Endothelial cell of hepatic sinusoid (primary cell): ENCODE measurements around the gene VMP1.
"Not testable (repeated sequence)": the region's sequence is repeated elsewhere in the genome, so short reads cannot be mapped to it uniquely, and the experiment has no call there.

Source experiments
- in situ Hi-C: cut with HindIII; loops from 2 replicates; pipeline ENCODE4 v1.10.0; 2017; ENCODE audit warnings: low sequenced_read_pairs

VMP1 gene

DNA sequence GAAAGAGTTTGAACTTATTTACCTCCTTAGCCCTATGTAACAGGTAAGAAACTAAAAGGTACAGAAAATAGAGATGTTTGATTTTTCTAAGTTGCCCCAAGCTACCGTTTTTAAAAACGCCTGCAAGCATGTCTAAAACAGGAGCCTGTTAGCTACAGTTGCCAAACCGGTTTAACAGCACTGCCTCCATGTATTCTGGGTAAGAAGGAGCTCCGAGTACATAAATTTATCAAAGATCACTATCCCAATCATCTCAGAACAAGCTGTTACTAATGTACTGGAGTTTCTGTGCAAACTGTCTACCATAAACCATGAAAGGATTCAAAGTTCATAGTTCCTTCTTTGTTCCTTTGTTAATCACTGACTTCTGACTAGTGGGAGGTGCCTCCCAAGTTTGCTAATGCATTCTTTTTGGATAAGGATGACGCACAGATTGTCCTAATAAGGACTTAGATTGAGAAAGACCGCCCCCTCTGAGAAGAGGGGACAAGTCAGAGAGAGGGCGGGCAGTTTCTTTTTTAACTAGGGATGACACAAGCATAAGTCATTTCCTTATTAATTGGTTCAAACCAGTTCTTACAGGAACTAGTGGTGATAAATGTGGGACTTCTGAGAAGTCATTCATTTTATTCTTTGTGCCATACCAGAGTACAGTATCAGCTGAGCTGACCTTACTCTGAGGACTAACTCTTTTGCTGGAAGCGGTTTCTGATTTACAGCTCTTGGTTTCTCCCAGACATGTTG, 130.0 kb downstream of the VMP1 start:
- in situ Hi-C loops: no loop called here

DNA sequence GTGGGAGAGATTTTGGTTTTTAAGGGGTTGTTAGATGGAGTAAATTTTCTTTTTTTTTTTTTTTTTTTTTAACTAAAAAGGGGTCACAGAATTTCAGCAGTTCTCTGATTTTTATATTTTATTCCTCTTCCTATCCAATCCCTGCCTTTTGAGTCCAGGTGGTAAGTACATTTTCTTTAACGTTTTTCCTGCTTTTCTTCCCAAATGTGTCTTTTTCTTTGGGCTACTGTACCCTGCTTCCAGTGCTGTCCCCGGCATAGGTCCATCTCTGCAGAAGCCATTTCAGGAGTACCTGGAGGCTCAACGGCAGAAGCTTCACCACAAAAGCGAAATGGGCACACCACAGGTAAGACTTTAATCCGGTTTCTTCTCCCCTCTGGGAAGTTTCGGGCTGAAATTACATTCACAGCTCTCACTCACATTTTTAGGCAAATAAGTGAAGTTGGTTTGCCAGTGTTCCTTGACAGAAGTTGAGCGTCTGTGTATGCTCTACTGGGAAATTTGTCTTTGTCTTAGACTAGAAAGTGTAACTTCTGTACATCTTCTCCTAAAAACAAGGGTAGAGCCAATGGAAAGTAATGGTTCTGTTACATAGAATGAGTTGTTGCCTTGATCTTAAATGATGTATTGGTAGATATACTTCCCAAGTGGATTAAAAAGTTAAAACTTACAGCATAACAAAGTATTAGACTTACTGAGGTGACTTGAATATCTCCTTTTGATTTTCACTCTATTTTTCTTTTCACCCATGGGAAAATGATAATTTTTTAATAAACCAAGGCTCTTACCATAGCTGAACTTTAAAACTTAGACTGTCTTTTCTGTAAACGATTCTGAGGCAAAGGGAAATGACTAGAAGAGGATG, 130.8 kb downstream of the VMP1 start:
- in situ Hi-C loops: no loop called here

DNA sequence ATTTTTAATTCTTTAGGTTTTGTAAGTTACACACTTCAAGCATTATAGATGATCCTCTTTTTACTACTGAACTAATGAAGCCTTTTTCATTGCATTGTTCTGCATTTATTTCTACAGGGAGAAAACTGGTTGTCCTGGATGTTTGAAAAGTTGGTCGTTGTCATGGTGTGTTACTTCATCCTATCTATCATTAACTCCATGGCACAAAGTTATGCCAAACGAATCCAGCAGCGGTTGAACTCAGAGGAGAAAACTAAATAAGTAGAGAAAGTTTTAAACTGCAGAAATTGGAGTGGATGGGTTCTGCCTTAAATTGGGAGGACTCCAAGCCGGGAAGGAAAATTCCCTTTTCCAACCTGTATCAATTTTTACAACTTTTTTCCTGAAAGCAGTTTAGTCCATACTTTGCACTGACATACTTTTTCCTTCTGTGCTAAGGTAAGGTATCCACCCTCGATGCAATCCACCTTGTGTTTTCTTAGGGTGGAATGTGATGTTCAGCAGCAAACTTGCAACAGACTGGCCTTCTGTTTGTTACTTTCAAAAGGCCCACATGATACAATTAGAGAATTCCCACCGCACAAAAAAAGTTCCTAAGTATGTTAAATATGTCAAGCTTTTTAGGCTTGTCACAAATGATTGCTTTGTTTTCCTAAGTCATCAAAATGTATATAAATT, 132.3 kb downstream of the VMP1 start:
- in situ Hi-C loops: loop anchor here (10.0 kb wide), 1 partner anchor 55 kb away; no protein-coding TSS in a partner anchor

DNA sequence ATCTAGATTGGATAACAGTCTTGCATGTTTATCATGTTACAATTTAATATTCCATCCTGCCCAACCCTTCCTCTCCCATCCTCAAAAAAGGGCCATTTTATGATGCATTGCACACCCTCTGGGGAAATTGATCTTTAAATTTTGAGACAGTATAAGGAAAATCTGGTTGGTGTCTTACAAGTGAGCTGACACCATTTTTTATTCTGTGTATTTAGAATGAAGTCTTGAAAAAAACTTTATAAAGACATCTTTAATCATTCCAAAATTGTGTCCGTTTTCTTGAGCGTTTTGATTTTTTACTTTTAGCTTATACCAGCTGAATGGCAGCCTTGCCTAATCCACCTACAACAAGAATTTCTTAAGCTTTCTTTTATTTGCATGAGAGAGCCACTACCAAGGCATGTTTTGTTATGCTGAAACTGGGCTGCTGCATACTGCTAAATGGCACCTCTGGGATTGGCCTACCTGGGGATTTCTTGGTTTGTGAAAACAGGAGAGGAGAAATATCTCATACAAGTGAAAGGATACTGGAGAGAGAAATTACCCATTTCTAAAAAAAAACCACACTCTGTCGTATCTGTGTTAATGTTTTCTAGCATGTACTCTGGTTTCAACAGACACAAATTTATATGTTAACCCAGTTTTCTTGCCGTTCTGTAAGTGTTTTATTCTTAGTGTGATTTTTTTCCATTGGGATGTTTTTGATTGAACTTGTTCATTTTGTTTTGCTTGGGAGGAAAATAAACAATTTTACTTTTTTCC, 133.1 kb downstream of the VMP1 start:
- in situ Hi-C loops: loop anchor here (10.0 kb wide), 1 partner anchor 56 kb away; no protein-coding TSS in a partner anchor

DNA sequence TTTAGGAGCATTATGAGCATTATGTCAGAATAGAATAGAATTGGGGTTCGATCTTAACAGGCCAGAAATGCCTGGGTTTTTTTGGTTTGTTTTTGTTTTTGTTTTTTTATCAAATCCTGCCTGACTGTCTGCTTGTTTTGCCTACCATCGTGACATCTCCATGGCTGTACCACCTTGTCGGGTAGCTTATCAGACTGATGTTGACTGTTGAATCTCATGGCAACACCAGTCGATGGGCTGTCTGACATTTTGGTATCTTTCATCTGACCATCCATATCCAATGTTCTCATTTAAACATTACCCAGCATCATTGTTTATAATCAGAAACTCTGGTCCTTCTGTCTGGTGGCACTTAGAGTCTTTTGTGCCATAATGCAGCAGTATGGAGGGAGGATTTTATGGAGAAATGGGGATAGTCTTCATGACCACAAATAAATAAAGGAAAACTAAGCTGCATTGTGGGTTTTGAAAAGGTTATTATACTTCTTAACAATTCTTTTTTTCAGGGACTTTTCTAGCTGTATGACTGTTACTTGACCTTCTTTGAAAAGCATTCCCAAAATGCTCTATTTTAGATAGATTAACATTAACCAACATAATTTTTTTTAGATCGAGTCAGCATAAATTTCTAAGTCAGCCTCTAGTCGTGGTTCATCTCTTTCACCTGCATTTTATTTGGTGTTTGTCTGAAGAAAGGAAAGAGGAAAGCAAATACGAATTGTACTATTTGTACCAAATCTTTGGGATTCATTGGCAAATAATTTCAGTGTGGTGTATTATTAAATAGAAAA, 133.8 kb downstream of the VMP1 start:
- in situ Hi-C loops: loop anchor here (10.0 kb wide), 1 partner anchor 56 kb away; no protein-coding TSS in a partner anchor

DNA sequence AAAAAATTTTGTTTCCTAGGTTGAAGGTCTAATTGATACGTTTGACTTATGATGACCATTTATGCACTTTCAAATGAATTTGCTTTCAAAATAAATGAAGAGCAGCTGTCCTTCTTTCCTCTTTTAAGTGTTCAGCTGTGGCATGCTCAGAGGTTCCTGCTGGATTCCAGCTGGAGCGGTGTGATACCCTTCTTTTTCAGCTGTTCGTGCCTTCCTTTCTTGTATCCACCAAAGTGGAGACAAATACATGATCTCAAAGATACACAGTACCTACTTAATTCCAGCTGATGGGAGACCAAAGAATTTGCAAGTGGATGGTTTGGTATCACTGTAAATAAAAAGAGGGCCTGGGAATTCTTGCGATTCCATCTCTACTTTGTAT, 134.4 kb downstream of the VMP1 start:
- in situ Hi-C loops: loop anchor here (10.0 kb wide), 1 partner anchor 57 kb away; no protein-coding TSS in a partner anchor

DNA sequence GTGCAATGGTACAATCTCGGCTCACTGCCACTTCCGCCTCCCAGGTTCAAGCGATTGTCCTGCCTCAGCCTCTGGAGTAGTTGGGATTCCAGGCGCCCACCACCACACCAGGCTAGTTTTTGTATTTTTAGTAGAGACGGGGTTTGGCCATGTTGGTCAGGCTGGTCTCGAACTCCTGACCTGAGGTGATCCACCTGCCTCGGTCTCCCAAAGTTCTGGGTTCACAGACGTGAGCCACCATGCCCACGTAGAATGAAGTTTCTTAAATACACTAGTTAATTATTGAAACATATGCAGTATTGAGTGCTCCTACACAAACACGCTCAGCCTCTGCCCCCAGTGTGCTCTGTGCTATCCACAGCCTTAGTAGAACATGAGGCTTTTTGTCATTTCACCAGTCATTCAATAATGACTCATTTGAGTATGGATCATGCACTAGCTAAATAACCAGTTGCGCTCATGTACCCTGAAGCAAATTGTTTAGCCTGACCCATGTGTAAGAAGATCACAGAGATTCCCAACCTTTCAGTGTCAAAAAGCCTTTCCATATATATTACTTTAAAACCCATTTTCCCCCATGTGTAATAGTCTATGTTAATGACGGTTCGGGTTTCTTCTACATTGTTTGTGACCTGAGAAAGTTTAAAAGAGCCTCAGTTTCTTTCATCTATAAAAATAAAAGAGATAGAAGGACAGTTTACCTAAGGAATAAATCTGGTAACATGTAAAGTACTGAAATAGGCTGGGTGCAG, 135.6 kb downstream of the VMP1 start:
- in situ Hi-C loops: loop anchor here (10.0 kb wide), 1 partner anchor 58 kb away; no protein-coding TSS in a partner anchor

DNA sequence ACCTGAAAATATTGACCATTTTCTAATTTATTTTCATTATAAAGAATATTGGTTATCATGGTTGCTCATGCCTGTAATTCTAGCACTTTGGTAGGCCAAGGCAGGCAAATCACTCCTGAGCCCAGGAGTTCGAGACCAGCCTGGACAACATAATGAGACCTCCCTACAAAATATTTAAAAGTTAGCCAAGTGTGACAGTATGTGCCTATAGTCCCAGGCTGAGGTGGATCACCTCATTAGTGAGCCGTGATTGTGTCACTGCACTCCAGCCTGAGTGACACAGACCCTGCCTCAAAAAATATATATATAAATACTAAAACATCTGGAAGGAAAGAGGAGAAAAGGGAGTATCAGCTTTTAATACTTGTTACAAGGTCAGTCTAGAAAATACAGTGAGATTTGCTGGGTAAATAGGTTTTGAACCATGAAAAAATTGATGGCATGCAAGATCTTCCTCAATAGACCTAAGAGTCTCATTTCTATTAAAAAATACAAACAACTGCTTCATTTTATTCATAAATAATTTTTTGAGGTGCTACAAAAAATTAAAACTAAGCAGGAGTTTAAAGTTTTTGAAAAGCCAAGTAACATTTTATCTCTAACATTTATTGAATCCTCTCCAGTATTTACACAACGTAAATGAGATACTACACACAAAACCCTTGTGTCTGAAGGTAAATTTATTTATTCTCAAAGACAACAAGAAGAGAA, 137.6 kb downstream of the VMP1 start:
- in situ Hi-C loops: loop anchor here (10.0 kb wide), 1 partner anchor 60 kb away; no protein-coding TSS in a partner anchor

DNA sequence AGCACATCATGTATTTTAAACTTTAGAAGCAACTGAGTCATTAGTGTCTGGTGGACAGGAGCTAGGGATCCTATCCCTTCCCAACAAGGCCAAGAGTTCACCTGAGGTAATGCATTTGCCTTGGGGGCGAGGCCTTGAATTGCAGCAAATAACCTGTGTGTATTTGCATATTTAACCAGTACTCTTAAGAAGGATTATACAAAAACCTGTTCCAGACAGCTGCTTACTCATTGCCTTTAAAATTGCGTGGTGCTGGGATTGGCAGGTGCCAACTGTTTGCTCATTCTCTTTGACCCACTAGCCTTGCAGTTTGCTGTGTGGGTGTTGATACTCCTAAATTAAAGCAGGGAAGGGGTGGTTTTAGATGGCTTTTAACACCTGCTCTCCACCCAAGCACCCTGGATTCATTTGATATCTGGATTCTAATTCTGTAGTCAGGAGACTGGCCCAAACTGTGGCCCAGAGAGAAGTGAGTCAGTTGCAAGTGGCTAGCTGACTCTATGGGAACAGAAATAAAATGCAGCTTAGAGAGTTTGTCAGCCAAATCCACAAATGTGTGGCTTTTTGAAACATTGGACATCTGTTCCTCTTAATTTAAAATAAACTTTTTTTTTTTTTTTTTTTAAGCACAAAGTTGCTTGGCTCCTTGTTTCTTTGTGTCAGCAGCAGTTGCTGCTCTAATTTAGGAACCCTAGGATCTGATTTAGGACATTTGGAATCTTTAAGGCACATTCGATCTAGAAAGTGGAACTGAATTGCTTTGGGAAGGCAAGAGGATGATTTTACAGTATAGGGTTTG, 138.3 kb downstream of the VMP1 start:
- in situ Hi-C loops: loop anchor here (10.0 kb wide), 1 partner anchor 61 kb away; no protein-coding TSS in a partner anchor

DNA sequence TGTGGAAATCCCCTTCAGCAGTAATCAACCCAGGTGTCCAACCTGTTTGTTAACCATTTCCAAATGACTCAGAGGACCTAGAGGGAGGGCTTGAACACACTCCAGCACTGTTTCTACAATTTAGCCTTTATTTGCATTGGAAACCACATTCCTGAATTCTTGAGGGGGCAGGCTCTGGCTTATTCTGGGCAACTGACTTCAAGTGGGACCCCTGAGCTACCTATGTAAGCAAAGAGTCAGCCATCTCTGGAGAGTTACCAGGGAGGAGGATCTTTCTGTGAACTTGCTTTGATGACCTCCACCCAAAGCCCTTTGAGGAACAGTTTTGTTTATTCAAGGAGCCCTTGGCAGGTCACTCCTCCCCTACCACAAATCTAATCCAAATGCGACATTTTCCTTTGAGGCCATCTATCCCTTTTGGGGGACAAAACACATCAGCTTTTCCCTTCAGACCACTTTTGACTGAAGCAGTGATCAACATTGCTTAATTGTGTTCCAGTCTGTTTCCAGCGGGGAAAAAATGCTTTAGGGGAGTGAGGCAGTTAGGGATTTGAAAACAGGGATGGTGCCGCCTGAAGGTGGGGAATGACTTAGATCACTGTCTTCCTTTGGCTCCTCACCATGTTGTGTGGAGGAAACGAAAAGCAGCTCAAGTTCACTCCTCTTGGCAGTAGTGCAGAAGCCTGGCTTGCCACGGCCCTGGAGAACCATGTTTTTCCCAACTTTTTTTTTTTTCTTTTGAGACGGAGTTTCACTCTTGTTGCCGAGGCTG, 139.1 kb downstream of the VMP1 start:
- in situ Hi-C loops: loop anchor here (10.0 kb wide), 1 partner anchor 62 kb away; no protein-coding TSS in a partner anchor

DNA sequence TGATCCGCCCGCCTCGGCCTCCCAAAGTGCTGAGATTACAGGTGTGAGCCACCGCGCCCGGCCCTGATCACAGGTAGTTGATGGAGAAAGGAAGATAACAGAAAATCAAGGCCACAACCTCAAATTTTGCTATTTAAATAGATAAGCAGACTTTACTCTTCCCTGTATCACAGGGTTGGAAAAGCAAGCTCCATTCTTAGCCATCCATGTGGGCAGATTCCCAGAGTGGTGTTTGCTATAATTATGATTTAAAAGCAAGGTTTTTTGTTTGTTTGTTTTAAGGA, 140.9 kb downstream of the VMP1 start:
- in situ Hi-C loops: loop anchor here (10.0 kb wide), 1 partner anchor 64 kb away; no protein-coding TSS in a partner anchor

DNA sequence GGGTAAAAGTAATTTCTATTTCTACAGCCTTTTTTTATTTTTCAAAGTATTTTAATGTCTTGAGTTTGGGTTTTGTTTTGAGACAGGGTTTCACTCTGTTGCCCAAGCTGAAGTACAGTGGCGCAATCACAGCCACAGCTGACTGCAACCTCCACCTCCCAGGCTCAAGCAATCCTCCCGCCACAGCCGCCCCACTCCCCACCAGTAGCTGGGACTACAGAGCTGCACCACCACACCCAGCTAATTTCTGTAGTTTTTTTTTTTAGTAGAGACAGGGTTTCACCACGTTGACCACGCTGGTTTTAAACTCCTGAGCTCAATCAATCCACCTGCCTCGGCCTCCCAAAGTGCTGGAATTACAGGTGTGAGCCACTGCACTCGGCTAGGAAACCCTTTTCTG, 141.3 kb downstream of the VMP1 start:
- in situ Hi-C loops: loop anchor here (10.0 kb wide), 1 partner anchor 64 kb away; no protein-coding TSS in a partner anchor

DNA sequence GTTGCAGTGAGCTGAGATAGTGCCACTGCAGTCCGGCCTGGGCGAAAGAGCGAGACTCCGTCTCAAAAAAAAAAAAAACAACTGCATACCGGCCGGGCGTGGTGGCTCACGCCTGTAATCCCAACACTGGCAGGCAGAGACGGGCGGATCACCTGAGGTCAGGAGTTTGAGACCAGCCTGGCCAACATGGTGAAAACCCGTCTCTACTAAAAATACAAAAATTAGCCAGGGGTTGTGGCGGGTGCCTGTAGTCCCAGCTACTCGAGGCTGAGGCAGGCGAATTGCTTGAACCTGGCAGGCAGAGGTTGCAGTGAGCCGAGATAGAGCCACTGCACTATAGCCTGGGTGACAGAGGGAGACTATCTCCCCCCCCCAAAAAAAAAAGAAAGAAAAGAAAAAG, 142.9 kb downstream of the VMP1 start:
- in situ Hi-C loops: not testable (repeated sequence)

DNA sequence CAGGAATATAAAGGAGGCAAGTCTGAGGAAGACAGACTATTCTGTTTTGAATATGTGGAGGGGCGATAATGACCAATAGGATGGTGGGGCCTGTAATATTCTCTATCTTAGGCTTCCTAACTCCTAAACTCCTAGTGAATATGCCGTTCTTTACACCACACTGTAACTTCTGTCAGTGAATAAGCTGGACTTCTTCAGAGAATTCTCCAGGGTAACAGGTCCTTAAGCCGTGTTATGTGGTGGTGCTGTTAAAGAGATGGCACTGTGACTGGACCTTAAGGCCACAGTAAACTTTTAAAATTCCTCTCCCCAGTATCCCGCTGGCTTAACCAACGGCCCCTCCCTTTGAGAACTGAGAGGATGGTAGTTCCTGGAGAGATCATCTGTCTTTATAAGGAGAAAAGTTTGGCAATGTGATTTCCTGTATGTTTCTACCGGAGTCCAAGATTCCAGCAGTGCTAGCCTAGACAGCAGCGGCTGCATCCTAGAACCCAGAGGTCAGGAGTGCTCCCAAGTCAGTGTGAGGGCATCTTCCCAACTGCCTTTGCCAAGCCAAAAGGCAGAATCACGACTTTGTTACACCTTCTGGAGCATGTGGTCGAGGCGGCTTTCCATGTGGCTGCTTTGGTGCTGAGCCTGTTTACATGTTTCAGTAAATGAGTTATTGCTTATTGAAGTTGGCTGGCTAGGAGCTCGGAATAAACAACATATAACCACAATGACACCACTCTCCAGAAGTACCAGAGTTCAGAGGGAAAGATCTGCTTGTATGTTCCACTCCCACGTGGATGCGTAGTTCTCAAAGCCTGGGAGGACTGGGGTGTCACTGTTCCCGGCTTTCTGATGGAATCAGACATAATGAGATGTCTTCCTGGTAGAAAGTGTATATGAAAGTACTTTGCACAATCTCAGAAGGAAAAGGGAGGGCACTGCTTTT, 144.3 kb downstream of the VMP1 start:
- in situ Hi-C loops: no loop called here

DNA sequence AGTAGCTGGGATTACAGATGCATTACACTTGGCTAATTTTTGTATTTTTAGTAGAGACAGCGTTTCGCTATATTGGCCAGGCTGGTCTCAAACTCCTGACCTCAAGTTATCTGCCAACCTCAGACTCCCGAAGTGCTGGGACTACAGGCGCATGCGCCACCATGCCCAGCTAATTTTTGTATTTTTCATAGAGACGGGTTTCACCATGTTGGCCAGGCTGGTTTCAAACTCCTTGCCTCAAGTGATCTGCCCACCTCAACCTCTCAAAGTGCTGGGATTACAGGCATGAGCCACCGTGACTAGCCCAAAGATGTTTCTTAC, 145.4 kb downstream of the VMP1 start:
- in situ Hi-C loops: not testable (repeated sequence)
